ENCODE measurements around the gene KCTD5.

Gene KCTD5

GRCh38 chr16:2752850-2753732, 70.8 kb downstream of the KCTD5 start:
- peak; percentile 90 for DNase-seq

- peak; percentile 14 for DNase-seq
Observed at GRCh38 chr16:2753733-2754020, 71.4 kb downstream of the KCTD5 start.

GRCh38 chr16:2755158-2755557, 72.8 kb downstream of the KCTD5 start:
- no peak for DNase-seq

GRCh38 chr16:2756288-2757015, 74.1 kb downstream of the KCTD5 start:
- DNase-seq, result no peak

GRCh38 chr16:2757344-2757743, 75.0 kb downstream of the KCTD5 start:
- DNase-seq, result no peak

Measured in femur (tissue), 1 donor.